ENCODE measurements around the gene SAMD1. TPM values are rescaled to one million over a fixed set of nuclear protein-coding genes. Genes with fewer than 3 reads are reported as not detected.

SAMD1 gene
- total and polyA plus RNA-seq, 2 of the 8 experiments (the other 6 are each of a cell fraction or from before 2014, with no cell fraction given), result 40.0 to 100 TPM

- 95% methylated on average over 8 of the region's 11 CpGs; no CpG with 5 or more reads in 1 of the 2 experiments for WGBS, 2 experiments (ENCODE audit: extremely low coverage in 1 of 2, insufficient coverage in 1 of 2, insufficient read length in 1 of 2, insufficient replicate concordance in 2 of 2, low coverage in 1 of 2, low lambda C conversion rate in 2 of 2, missing lambda C conversion rate in 1 of 2)
- ChIA-PET CTCF (ENCODE audit: partially characterized antibody) (interaction anchor here (1.2 to 9.9 kb wide), 4 partner anchors 11 to 174 kb away, joined by 3 to 66 read pairs (median 4); partner anchors contain the start of genes MISP3 and RLN3), POLR2A (ENCODE audit: partially characterized antibody) (interaction anchor here (0.7 kb wide), 1 partner anchor 169 kb away, joined by 3 read pairs; no protein-coding TSS in a partner anchor)
Measured at GRCh38 chr19:14054721-14055120, 35.8 kb downstream of the SAMD1 start.

More at GRCh38 chr19:14054721-14055120, 35.8 kb downstream of the SAMD1 start:
- no peaks in the 10 kb centered on the region for H3K79me1 ChIP-seq (ENCODE audit: low read depth, low read length)
- H3K9ac ChIP-seq (replicated peaks in 1 of 4; ENCODE audit: extremely low read depth in 1 of 4, low read depth in 3 of 4, low read length in 3 of 4), result no peak overlapping the region
- H4K8ac ChIP-seq (ENCODE audit: extremely low read depth, insufficient read depth, low read length), result 0 out of 2 replicates have a peak overlapping the region, but pooled peaks have one; percentile 37
- no peaks in the 10 kb centered on the region for H3K79me2 ChIP-seq (ENCODE audit: control insufficient read depth in 1 of 2, insufficient read depth in 2 of 2, low read length in 2 of 2)
- no peak overlapping the region for H3K4me3 ChIP-seq (ENCODE audit: extremely low read depth in 1 of 4, insufficient read depth in 2 of 4, low read depth in 3 of 4, low read length in 4 of 4)
- H2BK5ac ChIP-seq (ENCODE audit: low read depth, low read length), result no peak overlapping the region
- no peak overlapping the region for H3K14ac ChIP-seq (ENCODE audit: insufficient read length)
- H2BK20ac ChIP-seq (ENCODE audit: low read length), result no peak overlapping the region
- H3K36me3 ChIP-seq (ENCODE audit: control insufficient read depth in 2 of 4, insufficient read depth in 4 of 4, low read length in 3 of 4), result no peaks in the 10 kb centered on the region
- no peak overlapping the region for H2BK12ac ChIP-seq (ENCODE audit: low read depth, low read length)
- no peak overlapping the region for H3K18ac ChIP-seq (ENCODE audit: extremely low read depth, low read length)
- H3K56ac ChIP-seq (replicated peaks; ENCODE audit: insufficient read length, low read depth, low read length), result no peak overlapping the region
- TF ChIP-seq PHF8 (conservative IDR thresholded peaks at IDR 0.05; ENCODE audit: low read depth, low read length), result no peak
- no peak for TF ChIP-seq SP4 (IDR thresholded peaks at IDR 0.05; ENCODE audit: low read length)
- no peak for TF ChIP-seq TEAD4 (IDR thresholded peaks at IDR 0.05; ENCODE audit: low read depth, low read length)
- no peak for TF ChIP-seq ZNF274 (IDR thresholded peaks at IDR 0.05; ENCODE audit: borderline replicate concordance, extremely low read depth, low read length)
- no peak for TF ChIP-seq EGR1 (IDR thresholded peaks at IDR 0.05; ENCODE audit: borderline replicate concordance, low read depth, low read length)
- no peak for TF ChIP-seq RFX5 (IDR thresholded peaks at IDR 0.05; ENCODE audit: borderline replicate concordance, low read depth, low read length)
- no peak for TF ChIP-seq ATF3 (IDR thresholded peaks at IDR 0.05; ENCODE audit: insufficient read depth, low read depth, low read length)
- no peak for TF ChIP-seq NRF1 (IDR thresholded peaks at IDR 0.05; ENCODE audit: low read depth, low read length)
- no peak for TF ChIP-seq EP300 (IDR thresholded peaks at IDR 0.05; ENCODE audit: borderline replicate concordance in 1 of 2, low read depth in 2 of 2, low read length in 2 of 2)
- peaks cover 5 to 18% (median 14%) of the 10 kb centered on the region in 4 experiments for H3K27me3 ChIP-seq (replicated peaks in 1 of 4; ENCODE audit: control insufficient read depth in 3 of 4, extremely low read depth in 1 of 4, insufficient read depth in 3 of 4, low read length in 3 of 4)
- H3K9me3 ChIP-seq (ENCODE audit: insufficient read depth in 2 of 2, low read depth in 1 of 2, low read length in 1 of 2), result no peaks in the 10 kb centered on the region; a peak in 1 of 4 replicates
- FAIRE-seq (no peak), DNase-seq (ENCODE audit: low read depth in 1 of 2, low spot score in 2 of 2) (no peak)
- H3K23me2 ChIP-seq (ENCODE audit: low read depth, low read length), result peaks cover 12% of the 10 kb centered on the region; the same call in 1 of the 2 replicates
- H4K5ac ChIP-seq (ENCODE audit: insufficient read length, low read depth, low read length), result no peak overlapping the region
- H3K27ac ChIP-seq (ENCODE audit: low read depth, low read length), result no peak overlapping the region
- peaks cover 0 to 8% (median 2%) of the 10 kb centered on the region in 4 experiments; a peak in 4 of 7 replicates for H3K4me1 ChIP-seq (replicated peaks in 1 of 4; ENCODE audit: control insufficient read depth in 3 of 4, insufficient read depth in 4 of 4, low read length in 3 of 4)
- H4K20me1 ChIP-seq (replicated peaks in 1 of 2; ENCODE audit: control insufficient read depth in 1 of 2, insufficient read depth in 2 of 2, low read length in 2 of 2), result no peaks in the 10 kb centered on the region
- no peak overlapping the region for H2AFZ ChIP-seq (ENCODE audit: low read length)
- H2BK15ac ChIP-seq (ENCODE audit: low read length), result no peak overlapping the region
- H2AK5ac ChIP-seq (ENCODE audit: low read depth, low read length), result no peak overlapping the region
- H3K4ac ChIP-seq (replicated peaks; ENCODE audit: insufficient read length, low read depth, low read length), result no peak overlapping the region
- no peak overlapping the region for H3K23ac ChIP-seq (ENCODE audit: insufficient read length)
- no peak overlapping the region for H2BK120ac ChIP-seq (replicated peaks; ENCODE audit: low read depth, low read length)
- no peak overlapping the region for H3K4me2 ChIP-seq (ENCODE audit: insufficient read depth in 1 of 2, low read depth in 2 of 2, low read length in 2 of 2)
- H4K91ac ChIP-seq (replicated peaks; ENCODE audit: insufficient read length, low read length), result no peak overlapping the region
